K562 (cell line): Measurements from ENCODE around the gene HMGCL.

Source experiments
- FOXK2 ChIP-seq, 2 experiments: fragments of 450-650 bp; IDR thresholded peaks in 1 of 2; conservative IDR thresholded peaks in 1 of 2; 2 replicates each; pipeline ENCODE4 v1.6.1; 2016; ENCODE audit warnings: low read depth in 2 of 2, mild to moderate bottlenecking in 1 of 2
- FUS ChIP-seq: fragments of 200-400 bp; formaldehyde crosslinking; optimal IDR thresholded peaks from 2 replicates; pipeline ENCODE3; 2017; ENCODE audit warnings: low read depth, low read length
- ZBTB49 ChIP-seq: sonication (generic); formaldehyde crosslinking; IDR thresholded peaks from 2 replicates; pipeline ENCODE4 v1.8.0; 2022; ENCODE audit warnings: missing genetic modification reagents, mild to moderate bottlenecking, borderline replicate concordance

DNA sequence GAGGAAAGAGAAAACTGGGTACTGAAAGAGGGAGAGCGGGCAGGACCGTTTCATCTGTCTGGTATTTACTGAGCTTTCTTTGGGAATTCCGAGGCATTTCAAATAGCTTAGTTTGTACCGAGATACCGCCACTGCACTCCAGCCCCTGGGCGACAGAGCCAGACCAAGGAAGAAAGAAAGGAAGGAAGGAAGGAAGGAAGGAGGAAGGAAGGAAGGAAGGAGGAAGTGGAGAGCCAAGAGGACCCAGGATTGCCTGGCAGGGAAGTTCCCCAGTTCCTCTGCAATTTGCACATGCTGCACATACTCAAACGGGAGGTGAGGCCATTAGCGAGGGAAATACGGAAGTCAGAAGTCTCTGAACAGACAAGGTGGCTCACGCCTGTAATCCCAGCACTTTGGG is 43.8 kb upstream of the HMGCL start:
- TF ChIP-seq FOXK2 (conservative IDR thresholded peaks at IDR 0.05 in 1 of 2, IDR thresholded peaks at IDR 0.05 in 1 of 2; ENCODE audit: low read depth in 2 of 2) (no peak), FUS (no peak), ZBTB49 (CRISPR knock-in tag) (no peak)
